Measurements from ENCODE around the gene PML.
A peak's percentile ranks its signal among the peaks of the same experiment; 100 is the strongest.

PML gene

GRCh38 chr15:73994413-73994883, at the start of gene PML:
PML (plus strand) TSS chr15:73994716; CDS start chr15:73994813, 97 bp downstream.
- peak; percentile 92 to 94 for DNase-seq

GRCh38 chr15:73945130-73945508, 49.4 kb upstream of the PML start:
- no peak for DNase-seq

- DNase-seq, result no peak
Observed at GRCh38 chr15:73946046-73946721, 48.3 kb upstream of the PML start.

- no peak for DNase-seq
Observed at GRCh38 chr15:73946795-73947370, 47.6 kb upstream of the PML start.

- no peak for DNase-seq
Observed at GRCh38 chr15:73947651-73948050, 46.9 kb upstream of the PML start.

GRCh38 chr15:73948396-73948795, 46.1 kb upstream of the PML start:
- no peak for DNase-seq

- DNase-seq, result no peak
Observed at GRCh38 chr15:73948982-73949381, 45.5 kb upstream of the PML start.

- no peak for DNase-seq
Observed at GRCh38 chr15:73949496-73949895, 45.0 kb upstream of the PML start.

GRCh38 chr15:73950479-73950830, 44.1 kb upstream of the PML start:
- DNase-seq, result no peak

GRCh38 chr15:73950831-73951561, 43.5 kb upstream of the PML start:
- DNase-seq, result peak; percentile 60 to 75

- DNase-seq, result no peak
Observed at GRCh38 chr15:73951601-73952000, 42.9 kb upstream of the PML start.

GRCh38 chr15:73952171-73952912, 42.2 kb upstream of the PML start:
- DNase-seq, result no peak

- DNase-seq, result no peak
Observed at GRCh38 chr15:73952913-73953750, 41.4 kb upstream of the PML start.

GRCh38 chr15:73954188-73955145, 40.0 kb upstream of the PML start:
- no peak for DNase-seq

GRCh38 chr15:73955326-73955725, 39.2 kb upstream of the PML start:
- DNase-seq, result no peak

- no peak for DNase-seq
Observed at GRCh38 chr15:73955861-73956742, 38.4 kb upstream of the PML start.

GRCh38 chr15:73956743-73957135, 37.8 kb upstream of the PML start:
- DNase-seq, result no peak

GRCh38 chr15:73957276-73957675, 37.2 kb upstream of the PML start:
- no peak for DNase-seq

- no peak for DNase-seq
Observed at GRCh38 chr15:73957785-73958184, 36.7 kb upstream of the PML start.

- DNase-seq, result no peak
Observed at GRCh38 chr15:73959012-73959581, 35.4 kb upstream of the PML start.
